HL-60/S4 (cell line): Measurements from ENCODE around the gene MCEMP1.

Experiments
- in situ Hi-C: fragments of 300-500 bp; cut with MboI; formaldehyde crosslinking; loops from 2 replicates; pipeline ENCODE4 v1.14.3; 2022; ENCODE audit warnings: low sequenced_read_pairs

Gene MCEMP1

GRCh38 chr19:7722231-7722651 is 45.4 kb downstream of the MCEMP1 start:
- in situ Hi-C loops: no loop called here

DNA sequence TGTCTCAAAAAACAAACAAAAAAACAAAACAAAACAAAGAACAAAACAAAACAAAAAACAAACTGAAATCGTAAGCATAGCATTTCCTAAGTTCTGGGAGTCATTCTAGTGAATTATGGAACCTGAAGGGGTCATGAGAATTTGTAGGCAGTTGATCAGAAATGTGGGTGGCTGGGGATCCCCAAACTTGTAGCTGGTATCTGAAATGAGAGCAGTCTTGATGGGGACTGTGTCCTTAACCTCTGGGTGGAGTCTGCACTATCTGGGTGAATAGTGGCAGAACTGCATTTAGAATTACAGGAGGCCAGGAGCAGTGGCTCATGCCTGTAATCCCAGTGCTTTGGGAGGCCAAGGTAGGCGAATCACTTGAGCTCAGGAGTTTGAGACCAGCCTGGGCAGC is 48.9 kb downstream of the MCEMP1 start:
- in situ Hi-C loops: no loop called here

- in situ Hi-C loops: no loop called here
Measured at GRCh38 chr19:7729211-7729610, 52.3 kb downstream of the MCEMP1 start.
